ENCODE measurements around the gene HPS6. TPM values are rescaled to one million over a fixed set of nuclear protein-coding genes. Genes with fewer than 3 reads are reported as not detected.

The HPS6 gene
- total RNA-seq, result 30.2 and 32.3 TPM in 2 replicates

DNA sequence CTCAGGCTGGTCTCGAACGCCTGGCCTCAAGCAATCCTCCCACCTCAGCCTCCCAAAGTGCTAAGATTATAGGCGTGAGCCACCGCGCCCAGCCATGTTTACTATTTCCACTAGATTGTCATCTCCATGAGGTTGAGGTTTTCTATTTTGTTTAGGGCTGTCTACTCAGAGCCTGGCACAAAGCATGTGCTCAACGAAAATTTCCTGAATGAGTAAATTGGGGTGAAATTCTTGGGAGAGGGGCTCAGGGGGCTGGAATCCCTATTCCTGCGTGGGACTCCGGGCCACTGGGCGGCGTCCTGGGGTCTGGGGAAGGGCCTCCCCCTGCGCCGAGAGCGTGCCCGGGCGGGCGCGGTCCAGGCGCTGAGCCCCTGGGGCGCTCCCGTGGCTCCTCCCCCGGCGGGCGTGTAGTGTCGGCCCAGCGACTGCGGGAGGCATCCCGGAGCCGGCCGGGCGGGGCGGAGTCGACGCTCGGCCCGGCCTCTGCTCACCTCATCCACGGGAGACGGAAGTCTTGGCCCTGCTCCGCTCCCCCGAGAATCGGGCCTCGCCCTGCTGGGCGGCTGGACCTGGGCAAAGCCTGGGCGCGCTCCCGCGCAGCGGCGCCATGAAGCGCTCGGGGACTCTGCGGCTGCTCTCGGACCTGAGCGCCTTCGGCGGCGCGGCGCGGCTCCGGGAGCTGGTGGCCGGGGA is at the start of gene HPS6:
Gene HPS6, plus strand, starts transcription at position 482 of the 693 bp plus-strand sequence. Its CDS starts 126 bp downstream, at position 608.

DNA sequence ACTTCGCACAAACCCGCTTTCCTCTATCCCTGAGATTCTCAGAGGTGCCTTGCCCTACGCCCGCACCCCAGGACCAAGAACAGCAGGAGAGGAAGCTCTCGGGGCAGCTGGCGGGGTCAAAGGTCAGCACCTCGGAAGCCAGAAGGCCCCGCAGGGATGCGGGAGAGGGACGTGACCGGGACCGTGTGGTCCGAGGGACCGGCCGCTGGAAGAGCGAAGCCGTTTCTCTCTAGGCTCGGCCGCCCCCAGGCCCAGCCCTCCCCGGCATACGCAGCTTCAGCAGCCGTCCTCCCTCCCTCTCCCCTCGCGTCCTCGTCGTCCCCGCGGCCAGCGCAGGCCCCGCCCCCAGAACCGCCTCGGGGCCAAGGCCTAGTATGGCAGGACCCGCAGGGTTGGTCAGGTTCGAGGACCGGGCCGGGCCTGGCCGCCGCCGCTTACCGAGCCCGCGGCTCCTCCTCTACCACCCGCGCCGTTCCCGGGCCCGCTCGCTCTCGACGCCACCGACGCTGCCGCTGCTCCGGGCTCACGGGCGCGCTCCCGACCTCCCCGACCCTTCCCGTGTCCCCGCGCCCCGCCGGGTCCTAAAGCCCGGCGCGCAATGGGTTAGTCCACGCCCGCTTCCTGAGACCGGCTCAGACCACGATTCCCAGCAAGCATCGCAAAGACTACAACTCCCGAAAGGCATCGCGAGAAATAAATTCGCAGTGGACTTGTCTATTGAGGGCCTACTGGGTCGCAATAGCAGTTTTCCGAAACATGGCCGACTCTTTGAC is 9.3 kb upstream of the HPS6 start, which contains the start of gene ARMH3:
Gene ARMH3, minus strand, starts transcription at position 527 of the 773 bp plus-strand sequence. CDS start 16,059 bp downstream, outside the sequence.

Other genes starting within 250 kb of the HPS6 start
- 37.6 and 46.1 TPM in 2 replicates for gene OGA, start 246.9 kb upstream of the HPS6 start, total RNA-seq
- under 0.01 and 0.51 TPM in 2 replicates for gene KCNIP2, start 221.5 kb upstream of the HPS6 start, total RNA-seq
- 6.5 and 9.9 TPM in 2 replicates for gene ARMH3, start 9.2 kb upstream of the HPS6 start, total RNA-seq
- 31.4 and 63.0 TPM in 2 replicates for gene LDB1, start 55.0 kb downstream of the HPS6 start, total RNA-seq
- gene PPRC1, start 67.7 kb downstream of the HPS6 start, total RNA-seq, result 26.1 and 26.7 TPM in 2 replicates
- gene NOLC1, start 87.0 kb downstream of the HPS6 start, total RNA-seq, result 28.9 and 77.2 TPM in 2 replicates
- gene ELOVL3, start 160.9 kb downstream of the HPS6 start, total RNA-seq, result under 0.01 and 0.33 TPM in 2 replicates
- 1.1 and 1.8 TPM in 2 replicates for gene PITX3, start 176.2 kb downstream of the HPS6 start, total RNA-seq
- 46.0 and 46.1 TPM in 2 replicates for gene GBF1, start 180.2 kb downstream of the HPS6 start, total RNA-seq